Measurements from ENCODE around the gene ITM2B.

The ITM2B gene

GRCh38 chr13:48295271-48295670, 62.3 kb downstream of the ITM2B start:
- ChIA-PET CTCF (interaction anchor here (0.6 kb wide), 1 partner anchor 1586 kb away, joined by 3 read pairs; no protein-coding TSS in a partner anchor), POLR2A (no interaction called here)
- H3K4me1 ChIP-seq (ENCODE audit: control insufficient read depth, insufficient read depth, low read length) = no peaks in the 10 kb centered on the region
- no peaks in the 10 kb centered on the region for H3K9me3 ChIP-seq (ENCODE audit: control insufficient read depth, insufficient read depth, low read depth, low read length)
- no peak for TF ChIP-seq ZNF521 (tag by site-specific recombination; IDR thresholded peaks at IDR 0.05)
- TF ChIP-seq HIC1 (tag by site-specific recombination; IDR thresholded peaks at IDR 0.05) = no peak
- no peak for TF ChIP-seq ZNF416 (tag by site-specific recombination; IDR thresholded peaks at IDR 0.05)
- TF ChIP-seq ZNF19 (tag by site-specific recombination; IDR thresholded peaks at IDR 0.05; ENCODE audit: low read depth) = no peak
- no peak for TF ChIP-seq ZNF785 (tag by site-specific recombination; IDR thresholded peaks at IDR 0.05)
- TF ChIP-seq ZNF221 (tag by site-specific recombination; IDR thresholded peaks at IDR 0.05; ENCODE audit: borderline replicate concordance) = no peak
- no peak for TF ChIP-seq ZNF324 (tag by site-specific recombination; IDR thresholded peaks at IDR 0.05)
- no peak for TF ChIP-seq KLF10 (tag by site-specific recombination; IDR thresholded peaks at IDR 0.05)
- TF ChIP-seq ZNF311 (tag by site-specific recombination; IDR thresholded peaks at IDR 0.05; ENCODE audit: borderline replicate concordance) = no peak
- TF ChIP-seq ZFHX2 (tag by site-specific recombination; conservative IDR thresholded peaks at IDR 0.05) = no peak
- TF ChIP-seq ZNF248 (tag by site-specific recombination; IDR thresholded peaks at IDR 0.05) = no peak
- no peak overlapping the region for H3K27ac ChIP-seq (ENCODE audit: extremely low read depth, low read depth, low read length)
- no peak overlapping the region for H3K4me3 ChIP-seq (ENCODE audit: low read depth, low read length)
- H3K36me3 ChIP-seq (ENCODE audit: control insufficient read depth in 2 of 2, insufficient read depth in 1 of 2, low read length in 2 of 2) = no peaks in the 10 kb centered on the region

GRCh38 chr13:48296528-48296927, 63.5 kb downstream of the ITM2B start:
- POLR2A ChIA-PET = no interaction called here
- Histone ChIP-seq H3K4me1 (ENCODE audit: control insufficient read depth, insufficient read depth, low read length) (no peaks in the 10 kb centered on the region), H3K9me3 (ENCODE audit: control insufficient read depth, insufficient read depth, low read depth, low read length) (no peaks in the 10 kb centered on the region), H3K36me3 (ENCODE audit: control insufficient read depth in 2 of 2, insufficient read depth in 1 of 2, low read length in 2 of 2) (no peaks in the 10 kb centered on the region), H3K27ac (ENCODE audit: extremely low read depth, low read depth, low read length) (no peak overlapping the region), H3K4me3 (ENCODE audit: low read depth, low read length) (no peak overlapping the region)
- no peak for TF ChIP-seq ZNF266 (tag by site-specific recombination; IDR thresholded peaks at IDR 0.05; ENCODE audit: low read depth)
- TF ChIP-seq ZSCAN5A (tag by site-specific recombination; IDR thresholded peaks at IDR 0.05) = no peak
- no peak for TF ChIP-seq ZNF610 (tag by site-specific recombination; IDR thresholded peaks at IDR 0.05; ENCODE audit: borderline replicate concordance)
- TF ChIP-seq ZSCAN16 (tag by site-specific recombination; IDR thresholded peaks at IDR 0.05) = no peak
- TF ChIP-seq MZF1 (tag by site-specific recombination; IDR thresholded peaks at IDR 0.05; ENCODE audit: borderline replicate concordance) = no peak
- no peak for TF ChIP-seq ZNF311 (tag by site-specific recombination; IDR thresholded peaks at IDR 0.05; ENCODE audit: borderline replicate concordance)
- TF ChIP-seq HOXA7 (CRISPR knock-in tag; IDR thresholded peaks at IDR 0.05; ENCODE audit: borderline replicate concordance) = no peak
- no peak for TF ChIP-seq ZBTB21 (tag by site-specific recombination; IDR thresholded peaks at IDR 0.05)
- no peak for TF ChIP-seq ZNF571 (tag by site-specific recombination; IDR thresholded peaks at IDR 0.05)
- TF ChIP-seq, protein P1, sequence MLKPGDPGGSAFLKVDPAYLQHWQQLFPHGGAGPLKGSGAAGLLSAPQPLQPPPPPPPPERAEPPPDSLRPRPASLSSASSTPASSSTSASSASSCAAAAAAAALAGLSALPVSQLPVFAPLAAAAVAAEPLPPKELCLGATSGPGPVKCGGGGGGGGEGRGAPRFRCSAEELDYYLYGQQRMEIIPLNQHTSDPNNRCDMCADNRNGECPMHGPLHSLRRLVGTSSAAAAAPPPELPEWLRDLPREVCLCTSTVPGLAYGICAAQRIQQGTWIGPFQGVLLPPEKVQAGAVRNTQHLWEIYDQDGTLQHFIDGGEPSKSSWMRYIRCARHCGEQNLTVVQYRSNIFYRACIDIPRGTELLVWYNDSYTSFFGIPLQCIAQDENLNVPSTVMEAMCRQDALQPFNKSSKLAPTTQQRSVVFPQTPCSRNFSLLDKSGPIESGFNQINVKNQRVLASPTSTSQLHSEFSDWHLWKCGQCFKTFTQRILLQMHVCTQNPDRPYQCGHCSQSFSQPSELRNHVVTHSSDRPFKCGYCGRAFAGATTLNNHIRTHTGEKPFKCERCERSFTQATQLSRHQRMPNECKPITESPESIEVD (tag by site-specific recombination; IDR thresholded peaks at IDR 0.05) = no peak
- no peak for TF ChIP-seq ZNF423 (tag by site-specific recombination; IDR thresholded peaks at IDR 0.05)
- CTCF ChIA-PET = interaction anchor here (0.6 kb wide), 1 partner anchor 125 kb away, joined by 4 read pairs; no protein-coding TSS in a partner anchor

All from HEK293 (cell line).